Activated naive CD4-positive, alpha-beta T cell treated with anti-CD3 and anti-CD28 coated beads, Interleukin-2, amount 10 ng/mL, durations not matched to agents 7 days and 5 days (primary cell): ENCODE data around the gene NIPA2.

ENCODE experiments used
- CTCF ChIA-PET: fragments of 350-600 bp; sonication (Branson Sonifier 250); formaldehyde crosslinking; loops from one replicate; lab custom pipeline; 2021; ENCODE audit warnings: antibody characterized with exemption; lab: Charles Lee
- DNase-seq: peaks from one replicate; pipeline ENCODE4 v3.0.0-alpha.2; 2020
- H3K27ac Mint-ChIP-seq: one replicate; pipeline ENCODE4 v1.8.0; 2021; ENCODE audit warnings: mild to moderate bottlenecking, moderate library complexity, mixed read lengths
- H3K27me3 Mint-ChIP-seq: one replicate; pipeline ENCODE4 v1.8.0; 2021; ENCODE audit warnings: mild to moderate bottlenecking, mixed read lengths
- H3K36me3 Mint-ChIP-seq: one replicate; pipeline ENCODE4 v1.8.0; 2021; ENCODE audit warnings: mixed read lengths
- H3K4me1 Mint-ChIP-seq: one replicate; pipeline ENCODE4 v1.8.0; 2021; ENCODE audit warnings: mixed read lengths
- H3K4me3 Mint-ChIP-seq: one replicate; pipeline ENCODE4 v1.8.0; 2021; ENCODE audit warnings: mild to moderate bottlenecking, moderate library complexity, mixed read lengths
- H3K9me3 Mint-ChIP-seq: one replicate; pipeline ENCODE4 v1.8.0; 2021; ENCODE audit warnings: mixed read lengths

NIPA2 gene

GRCh38 chr15:22810853-22811338 lies 27.6 kb upstream of the NIPA2 start:
- H3K9me3 Mint-ChIP-seq, result no peaks in the 10 kb centered on the region
- H3K4me3 Mint-ChIP-seq, result no peak overlapping the region
- no peak overlapping the region for H3K27ac Mint-ChIP-seq
- DNase-seq, result no peak
- no peaks in the 10 kb centered on the region for H3K36me3 Mint-ChIP-seq
- no peaks in the 10 kb centered on the region for H3K27me3 Mint-ChIP-seq
- peaks cover 3% of the 10 kb centered on the region for H3K4me1 Mint-ChIP-seq
- CTCF ChIA-PET, result no interaction called here

- Mint-ChIP-seq H3K36me3 (no peaks in the 10 kb centered on the region), H3K4me3 (no peak overlapping the region), H3K4me1 (peaks cover 3% of the 10 kb centered on the region), H3K27me3 (no peaks in the 10 kb centered on the region), H3K27ac (no peak overlapping the region), H3K9me3 (no peaks in the 10 kb centered on the region)
- DNase-seq, result peak; percentile 38
- CTCF ChIA-PET, result no interaction called here
These were observed 26.8 kb upstream of the NIPA2 start for GRCh38 chr15:22811640-22812039.

- H3K9me3 Mint-ChIP-seq, result no peaks in the 10 kb centered on the region
- H3K27me3 Mint-ChIP-seq, result no peaks in the 10 kb centered on the region
- no peak overlapping the region for H3K4me3 Mint-ChIP-seq
- CTCF ChIA-PET, result no interaction called here
- H3K4me1 Mint-ChIP-seq, result peaks cover 3% of the 10 kb centered on the region
- DNase-seq, result no peak
- H3K27ac Mint-ChIP-seq, result no peak overlapping the region
- H3K36me3 Mint-ChIP-seq, result no peaks in the 10 kb centered on the region
These were observed 24.6 kb upstream of the NIPA2 start for GRCh38 chr15:22813844-22814243.

DNA sequence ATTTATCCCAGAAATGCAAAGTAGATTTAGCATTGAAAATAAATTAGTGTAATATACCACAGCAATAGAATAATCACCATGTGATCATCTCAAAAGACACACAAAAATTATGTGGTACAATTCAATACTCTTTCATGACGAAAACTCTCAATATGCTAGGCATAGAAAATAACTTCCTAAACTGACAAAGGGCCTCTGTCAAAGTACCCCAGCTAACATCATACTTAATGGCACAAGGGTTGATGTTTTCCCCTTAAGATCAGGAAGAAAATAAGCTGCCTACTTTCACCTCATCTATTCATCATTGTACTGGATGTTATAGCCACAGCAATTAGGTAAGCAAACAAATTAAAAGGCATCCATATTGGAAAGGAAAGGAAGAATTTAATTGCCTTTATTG lies 22.7 kb upstream of the NIPA2 start:
- no peak for DNase-seq
- H3K9me3 Mint-ChIP-seq, result no peaks in the 10 kb centered on the region
- peaks cover 4% of the 10 kb centered on the region for H3K36me3 Mint-ChIP-seq
- H3K27me3 Mint-ChIP-seq, result no peaks in the 10 kb centered on the region
- H3K4me3 Mint-ChIP-seq, result no peak overlapping the region
- no peak overlapping the region for H3K27ac Mint-ChIP-seq
- CTCF ChIA-PET, result no interaction called here
- H3K4me1 Mint-ChIP-seq, result no peaks in the 10 kb centered on the region

GRCh38 chr15:22819651-22820050 lies 18.8 kb upstream of the NIPA2 start:
- DNase-seq, result no peak
- H3K27ac Mint-ChIP-seq, result no peak overlapping the region
- H3K4me3 Mint-ChIP-seq, result no peak overlapping the region
- no peaks in the 10 kb centered on the region for H3K4me1 Mint-ChIP-seq
- CTCF ChIA-PET, result no interaction called here
- H3K27me3 Mint-ChIP-seq, result no peaks in the 10 kb centered on the region
- H3K9me3 Mint-ChIP-seq, result no peaks in the 10 kb centered on the region
- peaks cover 22% of the 10 kb centered on the region for H3K36me3 Mint-ChIP-seq

GRCh38 chr15:22823495-22824128 lies 14.9 kb upstream of the NIPA2 start:
- peaks cover 27% of the 10 kb centered on the region for H3K36me3 Mint-ChIP-seq
- no peaks in the 10 kb centered on the region for H3K4me1 Mint-ChIP-seq
- DNase-seq, result no peak
- H3K27ac Mint-ChIP-seq, result no peak overlapping the region
- H3K27me3 Mint-ChIP-seq, result no peaks in the 10 kb centered on the region
- no peak overlapping the region for H3K4me3 Mint-ChIP-seq
- CTCF ChIA-PET, result no interaction called here
- no peaks in the 10 kb centered on the region for H3K9me3 Mint-ChIP-seq

- CTCF ChIA-PET, result no interaction called here
- H3K4me3 Mint-ChIP-seq, result no peak overlapping the region
- H3K27me3 Mint-ChIP-seq, result peaks cover 3% of the 10 kb centered on the region
- H3K4me1 Mint-ChIP-seq, result no peaks in the 10 kb centered on the region
- peaks cover 17% of the 10 kb centered on the region for H3K36me3 Mint-ChIP-seq
- no peaks in the 10 kb centered on the region for H3K9me3 Mint-ChIP-seq
- H3K27ac Mint-ChIP-seq, result peak overlapping the region; percentile 56
- no peak for DNase-seq
These were observed 11.3 kb upstream of the NIPA2 start for GRCh38 chr15:22827125-22827524.

GRCh38 chr15:22831473-22831872 lies 7.0 kb upstream of the NIPA2 start:
- Mint-ChIP-seq H3K27ac (no peak overlapping the region), H3K27me3 (peaks cover 8% of the 10 kb centered on the region), H3K4me1 (no peaks in the 10 kb centered on the region), H3K36me3 (peaks cover 6% of the 10 kb centered on the region), H3K4me3 (no peak overlapping the region), H3K9me3 (no peaks in the 10 kb centered on the region)
- CTCF ChIA-PET, result no interaction called here
- DNase-seq, result no peak

DNA sequence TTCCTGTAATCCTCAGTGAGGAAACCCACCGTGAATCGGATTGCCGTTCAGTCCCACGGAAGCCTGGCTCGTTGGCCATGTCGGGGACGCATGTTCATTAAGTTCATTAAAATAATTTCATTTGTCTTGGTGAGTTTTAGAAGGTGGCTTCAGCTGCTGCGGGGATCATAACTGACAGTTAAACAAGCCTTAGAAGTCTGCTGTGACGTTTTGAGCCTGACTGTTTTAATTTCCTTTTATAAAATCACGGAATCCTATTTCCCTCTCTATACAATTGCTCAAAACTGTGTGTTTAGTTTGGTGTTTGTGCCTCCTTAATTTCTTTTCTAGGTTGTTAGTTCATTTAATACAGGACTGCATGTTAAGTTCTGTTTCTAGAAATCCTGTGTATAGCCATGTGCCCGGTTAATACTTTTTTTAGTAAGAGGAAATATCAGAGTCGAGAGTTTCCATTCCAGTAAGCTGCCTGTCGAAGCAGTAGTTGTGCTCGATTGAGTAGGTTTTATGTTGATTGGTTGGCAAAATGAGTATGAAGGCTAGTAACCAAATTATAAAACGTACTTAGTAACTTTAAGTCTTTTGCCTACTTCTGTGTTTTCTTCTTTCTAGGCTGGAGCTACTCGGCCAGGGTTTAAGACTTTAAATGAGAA lies 705 bp downstream of the NIPA2 start:
- Mint-ChIP-seq H3K27me3 (no peaks in the 10 kb centered on the region), H3K9me3 (no peaks in the 10 kb centered on the region), H3K36me3 (peaks cover 12% of the 10 kb centered on the region), H3K4me1 (peaks cover 36% of the 10 kb centered on the region), H3K4me3 (peak overlapping the region; percentile 94), H3K27ac (peak overlapping the region; percentile 96)
- DNase-seq, result no peak
- CTCF ChIA-PET, result no interaction called here

- no peak for DNase-seq
- H3K27ac Mint-ChIP-seq, result peak overlapping the region; percentile 78
- peaks cover 30% of the 10 kb centered on the region for H3K4me1 Mint-ChIP-seq
- no peak overlapping the region for H3K4me3 Mint-ChIP-seq
- H3K27me3 Mint-ChIP-seq, result no peaks in the 10 kb centered on the region
- CTCF ChIA-PET, result no interaction called here
- no peaks in the 10 kb centered on the region for H3K9me3 Mint-ChIP-seq
- peaks cover 27% of the 10 kb centered on the region for H3K36me3 Mint-ChIP-seq
These were observed 6.2 kb downstream of the NIPA2 start for GRCh38 chr15:22844421-22845288.

DNA sequence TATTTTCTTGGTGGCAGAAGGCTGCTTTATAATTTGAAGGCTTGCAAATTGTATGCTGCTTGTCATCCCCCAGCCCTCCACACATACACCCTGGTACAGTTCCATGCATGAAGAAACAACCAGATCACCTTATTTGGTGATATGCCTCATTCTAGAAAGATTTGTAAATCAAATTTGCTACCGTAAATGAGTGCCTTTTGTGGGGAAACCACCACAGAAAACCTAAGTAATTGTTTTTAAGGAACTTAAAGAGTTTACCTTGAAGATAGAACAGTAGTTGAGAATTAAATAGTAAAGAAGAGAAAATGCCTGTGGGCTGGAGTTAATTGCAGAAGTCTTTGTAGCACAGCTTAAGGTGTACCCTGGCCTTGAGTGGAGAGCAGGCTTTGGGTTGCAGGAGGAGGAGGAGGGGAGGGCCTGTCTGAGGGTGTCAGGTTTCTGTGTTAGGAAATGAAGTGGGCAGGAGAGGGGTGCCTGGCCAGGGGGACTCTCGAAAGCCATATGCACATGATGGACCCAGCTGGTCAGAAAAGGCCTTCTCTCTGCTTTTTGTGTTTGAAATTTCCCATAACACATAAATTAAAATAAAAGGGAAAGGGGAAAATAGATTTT lies 6.9 kb downstream of the NIPA2 start:
- DNase-seq, result no peak
- H3K4me1 Mint-ChIP-seq, result peaks cover 23% of the 10 kb centered on the region
- H3K9me3 Mint-ChIP-seq, result no peaks in the 10 kb centered on the region
- CTCF ChIA-PET, result no interaction called here
- no peaks in the 10 kb centered on the region for H3K27me3 Mint-ChIP-seq
- H3K36me3 Mint-ChIP-seq, result peaks cover 27% of the 10 kb centered on the region
- H3K27ac Mint-ChIP-seq, result peak overlapping the region; percentile 78
- H3K4me3 Mint-ChIP-seq, result no peak overlapping the region

GRCh38 chr15:22846073-22846472 lies 7.6 kb downstream of the NIPA2 start:
- Mint-ChIP-seq H3K36me3 (peaks cover 25% of the 10 kb centered on the region), H3K27me3 (no peaks in the 10 kb centered on the region), H3K4me1 (peaks cover 18% of the 10 kb centered on the region), H3K27ac (no peak overlapping the region), H3K9me3 (no peaks in the 10 kb centered on the region), H3K4me3 (no peak overlapping the region)
- no peak for DNase-seq
- CTCF ChIA-PET, result interaction anchor here (0.6 kb wide), 1 partner anchor 28 kb away, joined by 3 read pairs; no protein-coding TSS in a partner anchor

DNA sequence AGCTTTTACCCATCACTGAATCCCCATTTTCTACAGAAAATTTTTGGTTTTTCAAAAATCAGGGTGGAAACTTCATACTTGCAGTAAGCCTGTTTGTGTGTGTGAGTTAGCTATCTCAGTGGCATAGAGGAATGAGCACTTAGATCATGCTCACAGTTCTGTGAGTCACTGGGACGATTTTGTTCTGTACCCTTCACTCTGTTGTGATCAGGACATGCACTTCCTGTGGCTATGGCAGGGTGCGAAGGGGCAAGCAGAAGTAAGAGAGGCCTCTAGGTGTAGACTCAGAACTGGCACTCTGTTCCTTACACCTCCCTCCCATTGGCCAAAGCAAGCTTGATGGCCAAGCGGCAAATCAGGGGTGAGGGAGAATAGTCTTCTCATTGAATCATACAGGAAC lies 11.6 kb downstream of the NIPA2 start:
- Mint-ChIP-seq H3K27ac (no peak overlapping the region), H3K4me1 (peaks cover 5% of the 10 kb centered on the region), H3K4me3 (no peak overlapping the region), H3K27me3 (no peaks in the 10 kb centered on the region), H3K9me3 (no peaks in the 10 kb centered on the region), H3K36me3 (peaks cover 29% of the 10 kb centered on the region)
- DNase-seq, result no peak
- CTCF ChIA-PET, result interaction anchor here (0.8 kb wide), 1 partner anchor 24 kb away, joined by 3 read pairs; no protein-coding TSS in a partner anchor

GRCh38 chr15:22851513-22851912 lies 13.0 kb downstream of the NIPA2 start:
- Mint-ChIP-seq H3K27me3 (no peaks in the 10 kb centered on the region), H3K9me3 (no peaks in the 10 kb centered on the region), H3K36me3 (peaks cover 32% of the 10 kb centered on the region), H3K4me1 (peaks cover 5% of the 10 kb centered on the region), H3K4me3 (no peak overlapping the region), H3K27ac (no peak overlapping the region)
- DNase-seq, result no peak
- CTCF ChIA-PET, result no interaction called here
